HG03066 (cell line): ENCODE measurements around the gene POLD1.

Source experiments
- ATAC-seq: cut with Tn5 transposase; IDR thresholded peaks from one replicate; pipeline ENCODE4 v1.9.1; 2021; ENCODE audit warnings: low read depth; ENCODE audit not compliant: unreplicated experiment

POLD1 gene

DNA sequence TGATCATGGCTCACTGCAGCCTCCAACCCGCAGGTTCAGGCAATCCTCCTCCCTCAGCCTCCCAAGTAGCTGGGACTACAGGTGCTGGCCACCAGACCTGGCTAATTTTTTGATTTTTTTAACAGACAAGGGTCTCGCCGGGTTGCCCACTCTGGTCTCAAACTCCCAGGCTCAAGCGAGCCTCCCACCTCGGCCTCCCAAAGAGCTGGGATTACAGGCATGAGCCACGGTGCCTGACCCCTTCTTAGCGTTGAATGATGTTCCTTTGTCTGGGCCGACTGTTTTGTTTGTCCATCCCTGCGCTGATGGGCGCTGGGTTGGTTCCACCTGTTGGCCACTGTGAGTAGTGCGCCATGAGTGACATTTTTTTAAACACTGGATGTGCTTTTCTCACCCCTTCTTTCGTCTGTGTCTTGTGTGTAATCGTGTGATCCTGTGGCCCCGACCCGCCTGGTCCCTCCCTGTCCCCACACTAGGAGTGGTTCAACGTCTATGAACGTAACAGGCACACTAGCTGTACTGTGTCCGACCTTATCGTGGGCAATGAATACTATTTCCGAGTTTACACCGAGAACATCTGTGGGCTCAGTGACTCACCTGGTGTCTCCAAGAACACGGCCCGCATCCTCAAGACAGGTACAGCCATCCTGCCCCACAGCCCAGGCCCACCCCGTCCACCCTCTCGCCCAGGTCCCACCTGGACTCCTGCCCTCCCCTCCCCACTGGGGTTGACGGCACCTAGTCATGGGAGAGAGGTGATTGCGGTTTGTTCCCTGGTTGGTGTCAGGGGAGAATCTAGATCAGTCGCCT lies 77.1 kb downstream of the POLD1 start:
- no peak for ATAC-seq

DNA sequence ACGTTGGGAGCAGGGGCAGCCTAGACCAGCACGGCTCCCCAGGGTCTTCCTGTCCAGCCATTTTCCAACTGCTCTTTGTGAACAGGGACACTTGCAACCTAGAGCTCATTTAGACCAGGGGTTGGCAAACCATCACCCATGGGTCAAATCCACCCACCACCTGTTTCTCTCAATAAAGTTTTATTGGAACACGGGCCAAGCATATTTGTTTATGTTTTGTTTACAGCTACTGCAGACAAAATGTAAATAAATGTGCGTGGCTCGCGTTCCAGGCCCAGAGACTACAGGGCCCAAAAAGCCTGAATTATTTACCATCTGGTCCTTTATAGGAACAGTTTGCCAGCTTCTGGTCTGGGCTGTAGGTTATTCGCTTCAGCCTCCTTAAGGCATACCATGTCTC lies 78.8 kb downstream of the POLD1 start:
- no peak for ATAC-seq

DNA sequence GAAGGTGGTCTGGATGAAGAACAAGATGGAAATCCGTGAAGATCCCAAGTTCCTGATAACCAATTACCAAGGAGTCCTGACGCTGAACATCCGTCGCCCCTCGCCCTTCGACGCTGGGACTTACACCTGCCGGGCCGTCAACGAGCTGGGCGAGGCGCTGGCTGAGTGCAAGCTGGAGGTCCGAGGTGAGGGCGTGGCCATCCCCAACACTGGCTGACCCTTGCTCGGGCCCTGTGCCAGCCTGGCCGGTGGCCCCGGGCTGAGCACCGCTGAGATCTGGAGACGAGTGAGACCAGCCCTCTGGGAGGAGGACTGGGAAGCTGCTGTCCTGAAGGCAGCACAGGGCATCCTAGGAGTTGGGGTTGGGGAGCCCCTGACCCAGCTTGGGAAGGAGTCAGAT lies 80.2 kb downstream of the POLD1 start:
- ATAC-seq = no peak

DNA sequence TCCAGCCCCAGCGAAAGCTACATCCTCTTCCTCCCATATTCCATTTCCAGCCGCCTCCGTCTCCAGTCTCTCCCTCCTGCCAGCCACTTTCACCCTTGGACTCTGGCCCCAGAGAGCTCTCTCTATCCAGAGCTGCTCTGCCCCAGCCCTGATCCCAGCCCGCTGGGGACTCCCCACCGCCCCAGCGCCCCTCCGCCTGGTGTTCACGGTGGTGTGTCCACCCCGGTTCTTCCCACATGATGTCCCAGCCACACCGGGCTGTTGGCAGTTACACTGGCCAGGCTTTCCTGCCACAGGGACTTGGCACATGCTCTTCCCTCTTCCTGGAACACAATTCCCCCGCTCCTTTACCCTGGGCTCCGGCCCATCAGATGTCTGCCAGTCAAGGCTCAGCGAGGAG lies 80.9 kb downstream of the POLD1 start:
- no peak for ATAC-seq

DNA sequence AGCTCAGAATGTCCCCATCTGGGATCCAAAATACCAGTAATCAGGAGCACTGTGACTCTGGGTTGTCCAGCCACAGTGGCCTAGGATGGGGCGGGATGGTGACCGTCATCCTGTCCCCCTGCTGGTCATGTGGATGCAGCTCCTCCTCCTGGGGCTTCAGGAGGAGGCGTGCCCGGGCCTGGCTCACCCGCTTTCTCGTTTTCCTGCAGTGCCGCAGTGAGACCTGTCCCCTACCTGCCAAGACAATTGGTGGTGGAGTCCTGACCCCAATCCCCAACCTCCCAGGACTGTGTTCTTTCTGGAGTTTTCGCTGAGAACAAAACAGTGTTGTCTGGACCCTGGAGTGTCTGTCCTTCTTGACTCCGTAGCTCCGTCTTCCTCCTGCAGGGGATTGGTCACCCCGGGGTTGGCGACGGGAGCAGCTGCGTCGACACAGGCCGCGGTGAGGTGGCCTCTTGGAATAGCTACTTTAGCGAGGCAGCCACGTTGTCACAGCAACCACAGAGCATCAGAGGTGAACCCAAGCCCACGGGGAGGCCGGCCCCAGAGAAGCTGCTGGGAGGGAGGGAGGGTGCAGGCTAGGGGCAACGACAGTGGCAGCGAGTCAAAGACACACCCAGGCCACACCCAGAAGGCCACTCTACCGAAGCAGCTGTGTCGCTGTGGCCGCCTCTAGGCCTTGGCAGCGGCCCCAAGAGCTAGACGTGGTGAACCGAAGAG lies 82.0 kb downstream of the POLD1 start:
- no peak for ATAC-seq

DNA sequence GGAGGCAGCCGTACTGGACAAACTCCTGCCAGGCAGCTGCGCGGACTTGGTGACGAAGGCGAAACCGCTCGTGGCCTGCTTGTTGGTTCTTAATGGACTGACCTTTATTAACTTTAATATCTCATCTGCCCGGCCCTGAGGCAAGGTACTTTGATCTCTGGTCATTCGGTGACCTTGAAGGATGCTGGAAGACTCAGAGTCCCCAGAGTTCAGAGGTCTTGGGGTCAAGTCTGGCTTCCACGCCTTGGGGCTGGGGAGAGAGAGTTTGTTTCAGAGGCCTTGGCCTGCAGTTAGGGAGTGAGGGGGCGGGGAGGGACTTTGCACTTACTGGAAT lies 82.5 kb downstream of the POLD1 start:
- no peak for ATAC-seq

DNA sequence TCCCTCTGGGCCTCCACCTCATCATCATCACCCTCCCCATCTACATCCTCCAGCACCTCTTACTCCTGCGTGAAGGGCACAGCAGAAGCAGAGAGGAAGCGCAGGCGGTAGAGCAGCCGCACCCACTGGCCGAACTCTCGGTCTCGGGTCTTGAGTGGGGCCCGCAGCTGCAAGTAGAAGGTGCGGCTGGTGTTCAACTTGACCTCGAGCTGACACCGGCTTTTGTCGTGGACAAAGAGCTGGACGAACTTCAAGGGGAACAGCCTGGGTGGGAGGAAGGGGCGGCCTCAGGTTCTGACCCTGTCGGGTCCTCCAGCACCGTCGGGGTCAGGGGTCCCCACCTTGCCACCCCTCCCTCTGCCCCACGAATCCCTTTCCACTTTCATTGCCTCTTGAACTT lies 83.4 kb downstream of the POLD1 start:
- ATAC-seq = no peak
